Epithelial cell of esophagus (primary cell): ENCODE data around the gene CDHR3.

Experiments
- DNase-seq: peaks from one replicate; pipeline ENCODE4 v3.0.0; 2010; ENCODE audit warnings: low read depth
- H3K4me3 ChIP-seq: 2 replicates; pipeline ENCODE4 v1.5.1; 2011; ENCODE audit warnings: mild to moderate bottlenecking, low read length, control low read depth
- CTCF ChIP-seq: IDR thresholded peaks from 2 replicates; pipeline ENCODE4 v1.5.1; 2011; ENCODE audit warnings: low read depth, mild to moderate bottlenecking, low read length, control low read depth, inconsistent platforms; ENCODE audit not compliant: insufficient read depth; ENCODE audit errors: missing control alignments

CDHR3 gene, protein sequence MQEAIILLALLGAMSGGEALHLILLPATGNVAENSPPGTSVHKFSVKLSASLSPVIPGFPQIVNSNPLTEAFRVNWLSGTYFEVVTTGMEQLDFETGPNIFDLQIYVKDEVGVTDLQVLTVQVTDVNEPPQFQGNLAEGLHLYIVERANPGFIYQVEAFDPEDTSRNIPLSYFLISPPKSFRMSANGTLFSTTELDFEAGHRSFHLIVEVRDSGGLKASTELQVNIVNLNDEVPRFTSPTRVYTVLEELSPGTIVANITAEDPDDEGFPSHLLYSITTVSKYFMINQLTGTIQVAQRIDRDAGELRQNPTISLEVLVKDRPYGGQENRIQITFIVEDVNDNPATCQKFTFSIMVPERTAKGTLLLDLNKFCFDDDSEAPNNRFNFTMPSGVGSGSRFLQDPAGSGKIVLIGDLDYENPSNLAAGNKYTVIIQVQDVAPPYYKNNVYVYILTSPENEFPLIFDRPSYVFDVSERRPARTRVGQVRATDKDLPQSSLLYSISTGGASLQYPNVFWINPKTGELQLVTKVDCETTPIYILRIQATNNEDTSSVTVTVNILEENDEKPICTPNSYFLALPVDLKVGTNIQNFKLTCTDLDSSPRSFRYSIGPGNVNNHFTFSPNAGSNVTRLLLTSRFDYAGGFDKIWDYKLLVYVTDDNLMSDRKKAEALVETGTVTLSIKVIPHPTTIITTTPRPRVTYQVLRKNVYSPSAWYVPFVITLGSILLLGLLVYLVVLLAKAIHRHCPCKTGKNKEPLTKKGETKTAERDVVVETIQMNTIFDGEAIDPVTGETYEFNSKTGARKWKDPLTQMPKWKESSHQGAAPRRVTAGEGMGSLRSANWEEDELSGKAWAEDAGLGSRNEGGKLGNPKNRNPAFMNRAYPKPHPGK

DNA sequence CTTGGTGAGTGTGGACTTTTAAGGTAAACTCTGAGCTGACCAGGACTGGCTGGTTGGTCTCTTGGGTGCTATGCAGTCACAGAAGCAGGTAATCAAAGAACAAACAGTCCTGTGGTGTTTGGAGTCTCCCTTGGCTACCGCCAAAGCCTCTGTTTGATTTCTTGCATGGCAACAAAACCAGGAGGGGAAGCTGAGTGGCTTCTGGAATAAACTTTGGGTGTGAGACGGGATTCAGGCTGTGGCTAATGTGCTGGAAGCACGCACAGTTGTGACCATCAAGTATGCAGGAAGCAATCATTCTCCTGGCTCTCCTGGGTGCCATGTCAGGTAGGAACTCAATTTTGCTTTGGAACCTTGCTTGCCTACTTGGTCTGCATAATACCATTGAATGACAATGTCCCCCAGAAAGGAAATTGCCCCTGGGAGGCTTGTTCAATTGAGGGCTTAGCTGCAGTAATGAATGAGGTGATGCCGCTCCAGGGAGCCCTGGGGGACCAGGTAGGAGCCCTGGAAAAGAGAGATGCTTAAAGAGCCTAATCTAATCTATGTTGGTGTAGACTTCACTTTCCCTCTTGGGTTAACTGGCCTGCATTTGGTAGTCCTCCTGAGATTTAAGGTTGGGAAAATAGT, at the start of gene CDHR3:
TSS of gene CDHR3 (plus strand) at position 227 of the 630 bp plus-strand sequence. CDS start at position 282, 55 bp downstream.
- no peak for DNase-seq
- no peak for TF ChIP-seq CTCF
- no peak within 1 kb of the TSS for H3K4me3 ChIP-seq

GRCh38 chr7:105913947-105914346, 49.1 kb upstream of the CDHR3 start:
- DNase-seq: no peak
- no peak overlapping the region for H3K4me3 ChIP-seq
- TF ChIP-seq CTCF: no peak

DNA sequence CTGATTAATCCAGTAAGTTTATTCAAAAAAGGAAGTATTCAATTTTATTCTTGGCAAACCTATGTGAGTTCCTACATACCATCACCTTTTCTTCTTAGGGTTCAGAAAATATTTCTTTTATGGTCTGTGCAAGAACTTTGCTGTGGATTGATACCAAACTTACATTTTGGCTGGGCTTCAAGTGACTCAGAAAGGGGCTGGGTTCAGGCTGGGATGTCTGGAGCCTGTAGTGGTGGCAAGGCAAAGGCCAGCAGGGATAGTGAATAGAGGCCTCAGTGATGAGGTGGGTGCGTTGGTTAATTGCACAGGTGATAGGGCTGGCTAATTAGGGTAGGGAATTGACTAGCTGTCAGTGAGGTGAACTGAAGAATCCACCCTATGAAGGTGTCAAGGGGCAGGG, 46.5 kb upstream of the CDHR3 start:
- no peak overlapping the region for H3K4me3 ChIP-seq
- TF ChIP-seq CTCF: no peak
- peak; percentile 13 for DNase-seq

DNA sequence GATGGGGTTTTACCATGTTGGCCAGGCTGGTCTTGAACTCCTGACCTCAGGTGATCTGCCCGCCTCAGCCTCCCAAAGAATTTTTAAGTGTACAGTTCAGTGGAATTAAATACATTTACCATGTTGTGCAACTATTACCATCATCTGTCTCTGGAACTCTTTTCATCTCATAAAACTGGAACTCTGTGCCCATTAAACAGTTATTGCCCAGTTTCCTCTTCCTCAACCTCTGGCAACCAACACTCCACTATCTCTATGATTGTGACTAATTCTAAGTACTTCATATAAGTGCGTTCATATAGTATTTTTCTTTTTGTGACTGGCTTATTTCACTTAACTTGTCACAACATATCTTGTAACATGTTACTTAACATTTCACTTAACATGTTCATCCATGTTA, 45.4 kb upstream of the CDHR3 start:
- no peak for DNase-seq
- TF ChIP-seq CTCF: no peak
- H3K4me3 ChIP-seq: no peak overlapping the region

DNA sequence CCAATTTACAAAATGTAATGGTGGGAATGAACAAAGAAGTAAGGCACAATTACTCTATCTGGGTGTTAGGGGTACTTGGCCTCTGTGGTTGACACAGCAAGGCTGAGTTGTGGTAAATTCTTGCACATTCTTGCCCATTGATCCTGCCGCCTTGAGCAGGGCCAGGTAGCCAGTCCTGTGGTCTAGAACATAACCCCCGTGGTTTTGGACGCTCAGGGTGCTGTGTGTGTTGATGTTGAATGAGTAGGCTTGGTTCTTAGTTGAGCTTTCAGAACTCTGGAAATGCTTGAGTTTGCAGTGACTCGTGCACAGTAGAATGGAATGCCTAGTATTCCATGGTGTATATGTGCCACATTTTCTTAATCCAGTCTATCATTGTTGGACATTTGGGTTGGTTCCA, 42.3 kb upstream of the CDHR3 start:
- DNase-seq: no peak
- no peak overlapping the region for H3K4me3 ChIP-seq
- TF ChIP-seq CTCF: no peak

DNA sequence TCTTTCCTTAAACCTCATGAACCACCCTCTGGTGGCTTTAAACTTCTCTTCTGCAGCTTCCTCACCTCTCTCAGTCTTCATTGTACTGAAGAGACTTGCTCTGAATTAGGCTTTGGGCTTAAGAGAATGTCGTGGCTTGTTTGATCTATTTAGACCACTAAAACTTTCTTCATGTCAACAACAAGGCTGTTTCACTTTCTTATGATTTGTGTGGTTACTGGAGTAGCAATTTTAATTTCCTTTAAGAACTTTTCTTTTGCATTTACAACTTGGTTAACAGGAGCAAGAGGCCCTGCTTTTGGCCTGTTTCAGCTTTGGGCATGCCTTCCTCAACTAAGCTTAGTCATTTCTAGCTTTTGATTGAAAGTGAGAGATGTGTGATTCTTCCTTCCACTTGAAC, 38.1 kb upstream of the CDHR3 start:
- no peak for TF ChIP-seq CTCF
- H3K4me3 ChIP-seq: no peak overlapping the region
- no peak for DNase-seq
